ENCODE measurements around the gene TMEM179. TPM values are rescaled to one million over a fixed set of nuclear protein-coding genes. Genes with fewer than 3 reads are reported as not detected.

TMEM179 gene
- total RNA-seq, 1 donor from 2014 or later: 1.0 TPM

Other genes with a start within 250 kb of the TMEM179 start
- 3.7 TPM for gene C14orf180, start 25.0 kb downstream of the TMEM179 start, total RNA-seq
- 14.6 TPM for gene INF2, start 84.8 kb upstream of the TMEM179 start, total RNA-seq
- 89.8 TPM for gene ADSS1, start 119.5 kb upstream of the TMEM179 start, total RNA-seq
- gene SIVA1, start 148.4 kb upstream of the TMEM179 start, total RNA-seq: 51.7 TPM
- gene AKT1, start 191.0 kb upstream of the TMEM179 start, total RNA-seq: 151 TPM
- gene ZBTB42, start 196.3 kb upstream of the TMEM179 start, total RNA-seq: 3.7 TPM